SK-N-SH (cell line): ENCODE data around the gene SASH1.

Source experiments
- CTCF ChIP-seq: fragments of 200-600 bp; sonication (generic); IDR thresholded peaks from 2 replicates; pipeline ENCODE4 v1.6.1; 2017; ENCODE audit warnings: antibody characterized with exemption, mild to moderate bottlenecking, moderate library complexity
- EP300 ChIP-seq, 2 experiments: IDR thresholded peaks; 2 replicates each; pipeline versions ENCODE4 v1.4.0 to v1.6.1; 2012; ENCODE audit warnings: borderline replicate concordance in 1 of 2, low read depth in 1 of 2, low read length in 1 of 2
- FOSL2 ChIP-seq: IDR thresholded peaks from 2 replicates; pipeline ENCODE4 v1.4.0; 2012; ENCODE audit warnings: low read depth, mild to moderate bottlenecking, moderate library complexity, borderline replicate concordance
- GABPA ChIP-seq: IDR thresholded peaks from 2 replicates; pipeline ENCODE4 v1.4.0; 2012; ENCODE audit warnings: low read depth, mild to moderate bottlenecking
- JUND ChIP-seq: IDR thresholded peaks from 2 replicates; pipeline ENCODE4 v1.4.0; 2012
- RAD21 ChIP-seq: IDR thresholded peaks from 2 replicates; pipeline ENCODE4 v1.6.1; 2012; ENCODE audit warnings: mild to moderate bottlenecking, low read length
- REST ChIP-seq: IDR thresholded peaks from 2 replicates; pipeline ENCODE4 v1.6.1; 2012; ENCODE audit warnings: mild to moderate bottlenecking, low read depth, low read length, moderate library complexity
- SMC3 ChIP-seq: IDR thresholded peaks from 2 replicates; pipeline ENCODE4 v1.6.1; 2012; ENCODE audit warnings: low read depth, low read length, improper control_type of control experiment
- TAF1 ChIP-seq: IDR thresholded peaks from 2 replicates; pipeline ENCODE4 v1.6.1; 2012; ENCODE audit warnings: low read depth, mild to moderate bottlenecking, low read length, moderate library complexity, borderline replicate concordance
- ZBTB33 ChIP-seq: IDR thresholded peaks from 2 replicates; pipeline ENCODE4 v1.4.0; 2012; ENCODE audit warnings: low read depth, borderline replicate concordance
- TF ChIP-seq, protein P1 (sequence below): fragments of 150-350 bp; IDR thresholded peaks from 2 replicates; pipeline ENCODE4 v1.6.1; 2016; ENCODE audit warnings: mild to moderate bottlenecking, low read depth, low read length

GRCh38 chr6:148548749-148549140 lies 206.1 kb downstream of the SASH1 start:
- TF ChIP-seq CTCF (no peak), EP300 (IDR thresholded peaks at IDR 0.05; ENCODE audit: borderline replicate concordance in 1 of 2, low read depth in 1 of 2, low read length in 1 of 2) (no peak), REST (no peak), RAD21 (no peak), GABPA (no peak), SMC3 (no peak), FOSL2 (no peak), JUND (no peak), TAF1 (no peak), ZBTB33 (no peak)
- TF ChIP-seq, protein P1, sequence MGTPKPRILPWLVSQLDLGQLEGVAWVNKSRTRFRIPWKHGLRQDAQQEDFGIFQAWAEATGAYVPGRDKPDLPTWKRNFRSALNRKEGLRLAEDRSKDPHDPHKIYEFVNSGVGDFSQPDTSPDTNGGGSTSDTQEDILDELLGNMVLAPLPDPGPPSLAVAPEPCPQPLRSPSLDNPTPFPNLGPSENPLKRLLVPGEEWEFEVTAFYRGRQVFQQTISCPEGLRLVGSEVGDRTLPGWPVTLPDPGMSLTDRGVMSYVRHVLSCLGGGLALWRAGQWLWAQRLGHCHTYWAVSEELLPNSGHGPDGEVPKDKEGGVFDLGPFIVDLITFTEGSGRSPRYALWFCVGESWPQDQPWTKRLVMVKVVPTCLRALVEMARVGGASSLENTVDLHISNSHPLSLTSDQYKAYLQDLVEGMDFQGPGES, result no peak
